AG09319 (cell line): ENCODE measurements around the gene APBB1.

Experiments
- DNase-seq: peaks from one replicate; pipeline ENCODE4 v3.0.0-alpha.2; 2010; ENCODE audit warnings: low read depth; ENCODE audit errors: extremely low read depth
- TF ChIP-seq, protein P1 (sequence below): IDR thresholded peaks from 2 replicates; pipeline ENCODE4 v1.5.1; 2011; ENCODE audit warnings: low read depth, mild to moderate bottlenecking, inconsistent platforms, low read length, moderate library complexity

APBB1 gene

DNA sequence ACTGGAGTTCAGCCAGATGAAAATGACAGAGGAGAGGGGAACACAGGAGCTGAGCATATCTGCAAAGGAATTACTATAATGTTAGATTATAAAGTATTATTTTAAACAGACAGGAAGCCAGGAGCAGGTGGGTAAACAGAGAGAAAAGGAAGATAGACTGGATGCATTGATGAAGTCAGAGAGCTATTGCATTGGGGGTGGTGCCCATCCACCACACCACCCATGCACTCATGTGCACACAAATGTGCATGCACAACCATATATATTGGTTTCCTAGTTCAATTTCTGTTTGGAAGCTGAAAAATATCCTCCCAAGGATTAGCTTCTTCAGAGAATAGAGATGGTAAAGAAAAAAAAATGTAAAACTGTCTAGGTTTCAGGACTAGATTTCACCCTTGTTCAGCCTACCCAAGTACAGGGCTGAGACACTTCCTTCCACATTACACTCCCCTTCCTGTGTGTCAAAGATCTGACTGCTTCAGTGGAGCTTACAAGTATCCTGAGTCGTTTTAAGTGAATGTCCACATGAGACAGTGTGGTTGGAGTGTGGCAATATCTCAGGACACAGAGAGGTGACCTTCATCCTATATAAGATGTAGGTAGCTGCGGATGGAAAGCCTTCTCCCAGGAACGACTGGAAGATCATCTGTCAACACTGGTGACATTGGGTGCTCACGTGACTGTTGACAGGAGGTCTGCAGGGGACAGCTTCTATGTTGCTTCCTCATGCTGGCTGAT lies 40.8 kb downstream of the APBB1 start:
- TF ChIP-seq, protein P1, sequence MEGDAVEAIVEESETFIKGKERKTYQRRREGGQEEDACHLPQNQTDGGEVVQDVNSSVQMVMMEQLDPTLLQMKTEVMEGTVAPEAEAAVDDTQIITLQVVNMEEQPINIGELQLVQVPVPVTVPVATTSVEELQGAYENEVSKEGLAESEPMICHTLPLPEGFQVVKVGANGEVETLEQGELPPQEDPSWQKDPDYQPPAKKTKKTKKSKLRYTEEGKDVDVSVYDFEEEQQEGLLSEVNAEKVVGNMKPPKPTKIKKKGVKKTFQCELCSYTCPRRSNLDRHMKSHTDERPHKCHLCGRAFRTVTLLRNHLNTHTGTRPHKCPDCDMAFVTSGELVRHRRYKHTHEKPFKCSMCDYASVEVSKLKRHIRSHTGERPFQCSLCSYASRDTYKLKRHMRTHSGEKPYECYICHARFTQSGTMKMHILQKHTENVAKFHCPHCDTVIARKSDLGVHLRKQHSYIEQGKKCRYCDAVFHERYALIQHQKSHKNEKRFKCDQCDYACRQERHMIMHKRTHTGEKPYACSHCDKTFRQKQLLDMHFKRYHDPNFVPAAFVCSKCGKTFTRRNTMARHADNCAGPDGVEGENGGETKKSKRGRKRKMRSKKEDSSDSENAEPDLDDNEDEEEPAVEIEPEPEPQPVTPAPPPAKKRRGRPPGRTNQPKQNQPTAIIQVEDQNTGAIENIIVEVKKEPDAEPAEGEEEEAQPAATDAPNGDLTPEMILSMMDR, result no peak
- no peak for DNase-seq

DNA sequence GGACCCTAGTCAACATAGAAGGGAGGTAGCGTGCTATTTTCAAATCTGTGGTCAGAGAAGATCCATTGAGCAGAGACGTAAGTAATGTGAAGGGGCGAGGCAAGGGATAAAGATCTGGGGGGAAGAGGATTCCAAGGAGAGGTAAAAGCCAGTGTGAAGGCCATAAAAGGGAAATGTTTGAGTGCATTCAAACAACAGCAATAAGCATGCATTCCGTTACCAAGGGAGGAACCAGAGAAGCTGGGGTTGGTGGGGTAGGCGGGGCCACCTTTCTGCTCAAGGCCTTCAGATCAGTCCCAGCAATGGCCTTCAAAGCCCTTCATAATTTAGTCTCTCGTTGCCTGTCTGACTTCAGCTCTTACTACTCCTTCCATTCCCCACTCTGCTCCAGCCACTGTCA lies 47.1 kb downstream of the APBB1 start:
- TF ChIP-seq, protein P1, result no peak
- DNase-seq, result no peak

DNA sequence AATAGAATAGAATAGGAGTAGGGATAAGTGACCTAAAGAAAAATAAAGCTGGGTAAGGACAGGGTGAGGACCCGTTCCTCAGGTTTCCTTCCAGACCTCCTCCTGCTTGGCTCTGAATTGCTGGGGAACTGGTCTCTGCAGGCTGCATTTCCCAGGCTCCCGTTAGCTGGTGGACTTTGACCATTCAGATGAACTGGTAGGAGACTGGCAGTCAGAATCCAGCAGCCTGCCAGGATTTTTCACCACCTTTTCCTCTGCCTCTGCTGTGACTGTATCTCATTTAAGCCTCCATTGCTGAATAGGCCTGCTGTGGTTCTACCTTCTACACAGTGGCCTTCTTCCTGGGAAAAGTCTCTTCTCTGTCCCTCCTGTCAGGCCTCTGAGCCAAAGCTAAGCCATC lies 53.2 kb downstream of the APBB1 start:
- no peak for DNase-seq
- TF ChIP-seq, protein P1, result no peak

DNA sequence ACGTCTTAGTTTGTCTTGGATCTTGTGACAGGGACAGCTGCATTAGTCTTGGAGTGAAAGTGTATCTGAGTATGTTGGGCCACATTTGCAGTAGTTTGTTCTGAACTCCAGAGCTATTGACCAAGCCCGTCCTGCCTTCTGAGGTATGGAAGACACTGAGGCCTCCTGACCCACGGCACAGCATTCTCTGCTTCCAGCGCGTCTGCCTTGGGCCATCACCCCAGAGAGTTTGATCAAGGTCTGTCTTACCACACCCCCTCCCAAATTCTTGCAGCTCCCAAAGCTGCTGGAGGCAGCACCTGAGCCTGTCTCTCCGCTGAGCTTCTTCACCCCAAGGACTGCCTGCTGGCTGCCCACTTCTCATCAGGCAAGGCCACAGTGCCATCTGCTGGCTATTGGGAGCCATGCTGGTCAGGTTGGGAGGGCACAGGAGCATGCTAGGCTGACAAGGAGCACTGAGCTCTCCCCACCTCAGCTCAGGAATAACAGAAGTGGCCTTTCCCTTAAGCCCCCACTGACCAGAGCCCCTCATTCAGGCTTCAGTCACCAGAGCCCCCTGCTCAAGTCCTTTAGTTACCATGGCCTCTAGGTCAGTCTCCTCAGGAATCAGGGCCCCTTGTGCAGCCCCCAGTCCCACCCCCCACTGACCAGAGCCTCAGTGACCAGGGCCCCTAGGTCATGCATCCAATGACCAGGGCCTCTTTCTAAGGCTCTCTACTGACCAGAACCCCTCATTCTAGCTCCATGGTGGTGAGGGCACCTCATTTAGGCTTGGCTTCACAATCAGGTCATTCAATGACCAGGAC lies 55.8 kb downstream of the APBB1 start:
- DNase-seq, result peak; percentile 59
- TF ChIP-seq, protein P1, result peak; percentile 98

DNA sequence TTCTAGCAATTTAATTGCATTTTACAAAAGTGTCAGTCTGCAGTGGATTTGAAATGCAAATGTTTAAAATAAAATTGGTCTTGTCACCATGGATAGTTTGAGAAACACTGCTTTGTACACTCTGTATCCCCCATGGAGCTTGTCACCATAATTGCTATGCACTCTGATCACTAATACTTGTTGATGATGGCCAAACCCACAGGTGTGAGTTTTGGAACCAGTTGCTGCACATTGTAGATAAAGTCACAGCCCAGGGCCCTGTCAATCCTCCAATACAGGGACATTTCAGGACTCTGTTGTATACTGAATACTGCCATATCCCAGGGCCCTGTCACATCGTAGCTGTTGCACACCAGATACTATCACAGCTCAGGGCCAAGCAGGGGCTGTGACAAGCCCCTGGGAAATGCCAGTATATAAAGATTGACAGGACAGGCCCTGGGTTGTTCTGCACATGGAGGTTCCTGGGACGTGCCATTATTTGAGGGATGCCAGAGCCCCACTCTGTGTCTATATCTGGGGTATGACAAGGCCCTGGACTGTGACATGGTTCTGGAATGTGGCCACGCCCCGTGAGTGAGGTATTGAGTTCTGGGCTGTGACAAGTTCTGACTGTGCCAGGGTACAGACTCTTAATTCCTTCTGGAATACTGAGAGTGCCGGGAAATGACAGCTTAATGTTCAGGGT lies 56.6 kb downstream of the APBB1 start:
- TF ChIP-seq, protein P1, result no peak
- no peak for DNase-seq

DNA sequence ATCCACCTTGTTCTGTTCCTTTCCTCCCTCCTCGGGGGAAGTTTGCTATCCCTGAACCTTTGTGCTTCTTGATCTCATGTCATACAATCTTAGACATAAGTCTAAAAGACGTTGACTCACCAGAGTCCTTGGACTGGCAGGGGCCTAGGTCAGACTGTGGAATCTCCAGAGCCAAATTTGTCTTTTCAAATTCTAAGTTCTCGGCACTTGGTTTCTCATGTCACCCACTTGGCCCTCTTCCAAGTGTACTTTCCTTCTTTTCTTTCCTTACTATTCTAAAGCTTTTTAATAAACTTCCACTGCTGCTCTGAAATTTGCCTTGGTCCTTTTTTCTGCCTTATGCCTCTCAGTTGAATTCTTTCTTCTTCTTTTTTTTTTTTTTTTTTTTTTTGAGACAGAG lies 58.7 kb downstream of the APBB1 start:
- no peak for DNase-seq
- TF ChIP-seq, protein P1, result no peak

DNA sequence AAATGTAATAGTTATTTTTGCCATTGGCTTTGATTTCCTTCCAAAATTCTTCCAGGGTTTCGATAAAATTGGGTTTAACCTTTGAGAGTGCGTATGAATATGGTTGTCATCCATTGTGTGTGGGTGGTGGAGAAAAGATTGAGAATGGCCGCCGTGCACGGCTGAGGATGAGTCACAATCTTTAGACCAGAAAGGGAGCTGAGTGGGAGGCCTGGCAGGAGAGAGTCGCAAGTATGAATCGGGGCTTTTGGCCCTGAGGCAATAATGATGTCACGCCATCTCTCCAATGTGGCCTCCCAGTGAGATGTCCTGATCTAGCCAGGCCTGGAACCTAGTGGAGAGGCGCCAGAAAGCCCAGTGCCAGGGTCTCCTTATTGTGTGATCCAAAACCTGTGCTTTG lies 61.7 kb downstream of the APBB1 start:
- TF ChIP-seq, protein P1, result no peak
- peak; percentile 73 for DNase-seq
